HG03025 (cell line): ENCODE results near the gene MRTFB.

Experiments
- ATAC-seq: cut with Tn5 transposase; IDR thresholded peaks from one replicate; pipeline ENCODE4 v1.9.1; 2021; ENCODE audit warnings: mild to moderate bottlenecking, moderate library complexity; ENCODE audit not compliant: unreplicated experiment, low FRiP score

Gene MRTFB

GRCh38 chr16:14306485-14307058 lies 235.5 kb downstream of the MRTFB start:
- no peak for ATAC-seq

DNA sequence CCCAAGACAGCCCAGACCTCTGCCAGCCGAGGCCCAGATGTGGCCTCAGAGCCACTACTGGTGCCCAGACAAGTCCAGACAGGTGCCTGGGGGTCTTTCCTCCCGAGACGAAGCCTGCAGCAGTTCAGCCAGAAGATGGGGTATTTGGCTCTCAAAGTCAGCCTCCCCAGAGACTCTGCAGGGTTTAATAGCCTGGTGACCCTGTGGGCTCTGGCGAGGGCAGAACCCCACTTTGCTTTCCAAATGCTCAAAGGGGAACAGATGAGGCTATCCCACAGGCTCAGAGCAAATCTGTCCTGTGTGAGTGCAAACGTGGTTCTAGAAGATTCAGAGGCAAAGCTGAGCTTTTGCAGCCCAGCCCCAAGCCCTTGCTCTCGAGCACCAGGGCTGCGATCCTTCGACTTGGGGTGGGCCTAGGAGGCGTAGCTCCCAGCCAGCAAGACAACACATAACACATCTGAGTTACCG lies 236.0 kb downstream of the MRTFB start:
- ATAC-seq, result no peak

GRCh38 chr16:14307527-14308367 lies 236.6 kb downstream of the MRTFB start:
- no peak for ATAC-seq

GRCh38 chr16:14308368-14308723 lies 237.2 kb downstream of the MRTFB start:
- no peak for ATAC-seq

DNA sequence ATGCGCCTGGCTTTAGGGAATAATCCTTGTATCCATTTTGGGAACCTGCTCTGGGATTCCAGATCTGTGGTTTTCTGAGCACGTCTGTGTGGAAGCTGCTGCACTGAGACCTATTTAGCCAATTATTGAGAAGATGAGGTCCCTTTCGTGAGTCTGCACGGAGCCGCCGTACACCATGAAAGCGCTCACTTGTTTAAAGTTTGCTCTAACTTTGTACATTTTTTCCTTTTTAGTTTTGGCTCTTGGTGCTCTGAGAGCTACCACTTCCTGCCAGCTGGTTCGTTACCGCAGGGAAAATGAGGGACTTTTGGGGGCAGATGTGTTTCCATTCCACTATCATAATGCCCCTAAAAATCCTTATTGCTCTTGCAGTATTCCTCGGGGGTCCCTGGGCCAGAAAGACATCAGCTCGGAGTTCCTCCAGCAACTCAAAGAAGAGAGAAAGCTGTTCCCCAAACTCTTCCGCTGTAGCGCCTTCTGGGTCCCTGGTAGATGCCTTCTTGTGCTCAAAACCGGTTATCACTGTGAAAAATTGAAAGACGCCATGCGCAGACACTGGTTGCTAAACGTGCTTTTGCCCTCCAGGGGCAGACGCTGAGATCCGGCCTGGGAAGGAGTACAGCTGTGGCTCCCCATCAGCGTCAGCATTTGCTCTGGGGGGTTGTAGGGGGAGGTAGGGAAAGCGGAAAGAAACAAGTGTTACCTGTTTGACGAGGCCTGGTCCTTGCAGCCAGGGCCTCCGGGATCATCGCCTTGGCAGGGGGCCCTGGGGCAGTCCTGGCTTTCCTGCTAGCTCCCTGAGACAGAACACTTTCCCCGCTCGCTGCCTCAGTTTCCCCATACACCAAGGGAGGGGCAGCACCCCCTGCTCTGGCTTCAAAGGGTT lies 238.1 kb downstream of the MRTFB start:
- ATAC-seq, result no peak

DNA sequence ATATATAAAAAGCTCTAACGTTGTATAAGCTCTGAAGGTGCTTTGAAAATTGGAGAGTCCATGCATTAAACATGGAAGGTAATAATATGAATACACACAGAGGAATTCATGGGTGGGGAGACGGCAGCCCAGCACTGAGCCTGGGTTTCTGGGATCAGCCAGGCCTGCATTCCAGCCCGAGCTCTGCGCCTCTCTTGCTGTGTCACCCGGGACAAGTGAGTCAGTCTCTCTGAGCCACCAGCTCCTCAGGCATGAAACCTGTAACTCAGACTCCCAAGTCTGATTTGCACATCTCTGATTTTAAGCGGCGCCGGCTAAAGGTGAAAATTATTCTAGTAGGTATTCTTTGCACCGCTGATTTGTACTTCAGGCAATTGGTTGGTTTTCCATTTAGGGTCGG lies 238.8 kb downstream of the MRTFB start:
- no peak for ATAC-seq

- ATAC-seq, result no peak
Observed at GRCh38 chr16:14310519-14310991, 239.4 kb downstream of the MRTFB start.

GRCh38 chr16:14314116-14314515 lies 243.0 kb downstream of the MRTFB start:
- no peak for ATAC-seq

DNA sequence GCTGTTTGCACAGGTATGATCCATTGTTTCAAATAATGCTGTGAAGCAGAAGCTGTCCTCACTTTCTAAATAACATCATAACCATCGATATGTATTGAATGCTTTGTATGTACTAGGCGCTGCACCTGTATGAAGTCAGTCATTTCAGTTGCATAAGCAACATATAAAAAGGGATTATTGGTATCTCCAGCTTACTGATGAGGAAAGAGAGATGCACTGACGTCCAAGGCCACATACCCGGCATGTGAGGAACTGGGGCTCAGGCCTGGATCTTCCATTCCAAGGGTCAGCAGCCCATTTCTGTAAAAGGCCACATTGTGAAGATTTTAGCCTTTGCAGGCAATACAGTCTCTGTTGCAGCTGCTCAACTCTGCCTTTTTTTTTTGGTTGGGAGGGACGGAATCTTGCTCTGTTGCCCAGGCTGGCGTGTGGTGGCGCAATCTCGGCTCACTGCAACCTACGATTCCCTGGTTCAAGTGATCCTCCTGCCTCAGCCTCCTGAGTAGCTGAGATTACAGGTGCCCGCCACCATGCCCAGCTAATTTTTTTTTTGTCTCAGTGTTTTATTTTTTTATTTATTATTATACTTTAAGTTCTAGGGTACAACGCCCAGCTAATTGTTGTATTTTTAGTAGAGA lies 244.7 kb downstream of the MRTFB start:
- ATAC-seq, result no peak
